Subcutaneous adipose tissue (tissue), 4 donors: ENCODE data around the gene ACTL8. TPM values are rescaled to one million over a fixed set of nuclear protein-coding genes. Genes with fewer than 3 reads are reported as not detected.

Experiments used
- CTCF ChIP-seq: fragments of 450-650 bp; IDR thresholded peaks from one replicate; pipeline ENCODE4 v1.5.1; 2016; ENCODE audit warnings: low read depth, mild to moderate bottlenecking, control low read depth, antibody characterized with exemption, moderate library complexity
- total RNA-seq, 4 donors: library from RNA; depleted of rRNA; stranded (reverse); fragments of >200 nt; gene quantifications; one replicate each; pipeline ENCODE4 v1.1.0, GENCODE V29; 2016

The ACTL8 gene
- total RNA-seq, 4 donors from 2014 or later, result not detected

GRCh38 chr1:17837233-17838030 is 82.3 kb downstream of the ACTL8 start:
- TF ChIP-seq CTCF, result no peak

- no peak for TF ChIP-seq CTCF
These were observed 84.6 kb downstream of the ACTL8 start for GRCh38 chr1:17839641-17840196.

GRCh38 chr1:17841944-17842343 is 86.8 kb downstream of the ACTL8 start:
- no peak for TF ChIP-seq CTCF

- TF ChIP-seq CTCF, result no peak
These were observed 87.6 kb downstream of the ACTL8 start for GRCh38 chr1:17842686-17843085.

GRCh38 chr1:17844185-17844826 is 89.2 kb downstream of the ACTL8 start:
- no peak for TF ChIP-seq CTCF

- no peak for TF ChIP-seq CTCF
These were observed 90.5 kb downstream of the ACTL8 start for GRCh38 chr1:17845583-17845982.

GRCh38 chr1:17846341-17846740 is 91.2 kb downstream of the ACTL8 start:
- TF ChIP-seq CTCF, result no peak
